Measurements from ENCODE around the gene CFAP46. TPM values are rescaled to one million over a fixed set of nuclear protein-coding genes. Genes with fewer than 3 reads are reported as not detected.
"Not testable (repeated sequence)": the region's sequence is repeated elsewhere in the genome, so short reads cannot be mapped to it uniquely, and the experiment has no call there.

CFAP46 gene
- total RNA-seq, 2 experiments from 2014 or later: not detected

DNA sequence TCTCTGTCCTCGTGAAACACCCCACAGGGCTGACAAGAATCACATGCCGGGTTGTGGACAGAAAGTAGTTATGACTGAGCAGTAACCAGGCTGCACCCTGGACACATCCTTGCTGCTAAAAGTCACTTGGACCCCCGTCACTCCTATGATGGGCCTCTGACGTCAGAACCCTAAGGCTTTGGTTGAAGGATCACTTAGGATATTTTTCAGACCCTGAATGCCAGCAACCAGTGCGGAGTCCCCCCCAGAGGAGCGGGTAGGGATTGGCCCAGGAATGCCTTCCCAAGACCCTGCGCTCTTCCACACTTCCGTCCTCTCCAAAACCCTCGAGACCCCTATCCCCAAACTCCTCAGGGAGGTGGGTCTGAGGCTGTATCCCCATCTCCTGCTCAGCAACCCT is 52.1 kb downstream of the CFAP46 start:
- H3K27ac Mint-ChIP-seq: no peak overlapping the region
- Histone ChIP-seq H3K27me3 (ENCODE audit: control insufficient read depth in 1 of 2, insufficient read depth in 2 of 2, low read length in 2 of 2) (peaks cover 9 to 11% of the 10 kb centered on the region in 2 experiments), H3K9me3 (ENCODE audit: control insufficient read depth in 1 of 2, insufficient read depth in 1 of 2, low read length in 2 of 2) (peaks cover 0 to 19% of the 10 kb centered on the region in 2 experiments), H3K4me1 (ENCODE audit: insufficient read depth, low read length) (no peaks in the 10 kb centered on the region), H3K4me3 (ENCODE audit: low read length) (no peak overlapping the region), H3K36me3 (ENCODE audit: insufficient read depth, low read length) (no peaks in the 10 kb centered on the region), H3K27ac (ENCODE audit: low read depth in 1 of 2, low read length in 2 of 2) (no peak overlapping the region)
- H3K4me1 Mint-ChIP-seq (ENCODE audit: low read depth): no peaks in the 10 kb centered on the region
- H3K36me3 Mint-ChIP-seq (ENCODE audit: low read depth): no peaks in the 10 kb centered on the region
- peaks cover 26% of the 10 kb centered on the region for H3K27me3 Mint-ChIP-seq
- TF ChIP-seq, protein P1, sequence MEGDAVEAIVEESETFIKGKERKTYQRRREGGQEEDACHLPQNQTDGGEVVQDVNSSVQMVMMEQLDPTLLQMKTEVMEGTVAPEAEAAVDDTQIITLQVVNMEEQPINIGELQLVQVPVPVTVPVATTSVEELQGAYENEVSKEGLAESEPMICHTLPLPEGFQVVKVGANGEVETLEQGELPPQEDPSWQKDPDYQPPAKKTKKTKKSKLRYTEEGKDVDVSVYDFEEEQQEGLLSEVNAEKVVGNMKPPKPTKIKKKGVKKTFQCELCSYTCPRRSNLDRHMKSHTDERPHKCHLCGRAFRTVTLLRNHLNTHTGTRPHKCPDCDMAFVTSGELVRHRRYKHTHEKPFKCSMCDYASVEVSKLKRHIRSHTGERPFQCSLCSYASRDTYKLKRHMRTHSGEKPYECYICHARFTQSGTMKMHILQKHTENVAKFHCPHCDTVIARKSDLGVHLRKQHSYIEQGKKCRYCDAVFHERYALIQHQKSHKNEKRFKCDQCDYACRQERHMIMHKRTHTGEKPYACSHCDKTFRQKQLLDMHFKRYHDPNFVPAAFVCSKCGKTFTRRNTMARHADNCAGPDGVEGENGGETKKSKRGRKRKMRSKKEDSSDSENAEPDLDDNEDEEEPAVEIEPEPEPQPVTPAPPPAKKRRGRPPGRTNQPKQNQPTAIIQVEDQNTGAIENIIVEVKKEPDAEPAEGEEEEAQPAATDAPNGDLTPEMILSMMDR (IDR thresholded peaks at IDR 0.05): no peak
- ChIA-PET POLR2A (no interaction called here), CTCF (no interaction called here)
- peak in 1 of 14 experiments; percentile 27 for DNase-seq
- no peak overlapping the region for H3K4me3 Mint-ChIP-seq
- H3K9me3 Mint-ChIP-seq: no peaks in the 10 kb centered on the region
- intact Hi-C loops (cut with DNase I, micrococcal nuclease): no loop called here
- no peak for ATAC-seq (ENCODE audit: poor library complexity)

DNA sequence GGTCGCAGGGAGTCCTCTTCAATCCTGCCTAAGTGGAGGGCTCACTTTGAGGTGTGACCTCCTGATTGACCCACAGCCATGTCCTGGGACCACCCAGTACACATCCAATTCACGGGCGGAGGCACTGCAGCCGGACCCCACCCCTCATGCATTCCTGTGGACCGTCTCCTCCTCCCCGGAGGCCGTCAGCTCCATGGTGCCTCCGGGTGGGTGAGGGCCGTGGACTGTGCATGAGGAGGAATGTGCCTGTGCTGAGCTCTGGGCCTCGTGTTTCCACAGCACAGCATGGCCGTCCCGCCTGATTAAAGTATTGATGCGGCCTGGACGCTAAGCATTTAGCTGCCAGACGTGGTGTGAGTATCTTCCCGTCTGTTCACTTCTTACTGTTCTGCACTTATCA is 52.8 kb downstream of the CFAP46 start:
- Mint-ChIP-seq H3K27ac (no peak overlapping the region), H3K36me3 (ENCODE audit: low read depth) (no peaks in the 10 kb centered on the region), H3K4me3 (no peak overlapping the region), H3K27me3 (peaks cover 26% of the 10 kb centered on the region), H3K4me1 (ENCODE audit: low read depth) (no peaks in the 10 kb centered on the region), H3K9me3 (no peaks in the 10 kb centered on the region)
- ATAC-seq (ENCODE audit: poor library complexity): no peak
- Histone ChIP-seq H3K4me3 (ENCODE audit: low read length) (no peak overlapping the region), H3K9me3 (ENCODE audit: control insufficient read depth in 1 of 2, insufficient read depth in 1 of 2, low read length in 2 of 2) (peaks cover 0 to 19% of the 10 kb centered on the region in 2 experiments), H3K27ac (ENCODE audit: low read depth in 1 of 2, low read length in 2 of 2) (no peak overlapping the region), H3K36me3 (ENCODE audit: insufficient read depth, low read length) (no peaks in the 10 kb centered on the region), H3K27me3 (ENCODE audit: control insufficient read depth in 1 of 2, insufficient read depth in 2 of 2, low read length in 2 of 2) (peaks cover 9 to 11% of the 10 kb centered on the region in 2 experiments), H3K4me1 (ENCODE audit: insufficient read depth, low read length) (no peaks in the 10 kb centered on the region)
- intact Hi-C loops (cut with DNase I, micrococcal nuclease): no loop called here
- ChIA-PET CTCF (no interaction called here), POLR2A (no interaction called here)
- DNase-seq: peak in 1 of 14 experiments; percentile 27
- TF ChIP-seq, protein P1 (IDR thresholded peaks at IDR 0.05): no peak

DNA sequence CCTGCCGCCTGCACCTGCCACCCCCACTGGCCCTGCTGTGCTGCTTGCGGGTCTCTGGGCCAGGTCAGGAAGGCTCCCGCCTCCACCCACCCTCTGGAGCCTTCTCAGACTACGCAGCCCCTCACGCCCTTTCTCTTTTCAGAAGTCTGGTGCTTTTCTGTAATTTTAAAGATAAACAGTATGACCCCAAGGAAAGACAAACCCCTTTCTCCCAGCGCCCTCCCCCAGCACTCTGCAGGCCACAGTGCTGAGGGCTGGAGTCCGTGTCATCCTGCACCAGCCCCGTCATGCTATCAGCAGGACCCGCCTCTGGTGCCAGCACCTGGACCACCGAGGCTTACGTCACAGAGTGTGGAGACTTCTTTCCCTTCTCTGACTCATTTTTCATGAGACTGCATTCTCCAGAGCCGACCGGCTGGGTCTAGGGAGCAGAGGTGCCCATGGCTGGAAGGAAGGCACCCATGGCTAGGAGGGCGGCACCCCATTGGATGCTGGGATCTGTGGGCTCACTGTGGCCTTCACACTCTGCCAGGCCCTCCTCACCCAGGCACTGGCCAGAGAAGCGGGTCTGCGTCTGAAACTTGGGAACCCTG is 53.4 kb downstream of the CFAP46 start:
- intact Hi-C loops (cut with DNase I, micrococcal nuclease): no loop called here
- H3K36me3 Mint-ChIP-seq (ENCODE audit: low read depth): no peaks in the 10 kb centered on the region
- peaks cover 20% of the 10 kb centered on the region for H3K27me3 Mint-ChIP-seq
- H3K36me3 ChIP-seq (ENCODE audit: insufficient read depth, low read length): no peaks in the 10 kb centered on the region
- no peaks in the 10 kb centered on the region for H3K4me1 Mint-ChIP-seq (ENCODE audit: low read depth)
- no peak for ATAC-seq (ENCODE audit: poor library complexity)
- H3K4me3 Mint-ChIP-seq: no peak overlapping the region
- no peak overlapping the region for H3K27ac ChIP-seq (ENCODE audit: low read depth in 1 of 2, low read length in 2 of 2)
- no peak overlapping the region for H3K4me3 ChIP-seq (ENCODE audit: low read length)
- ChIA-PET CTCF (no interaction called here), POLR2A (no interaction called here)
- peaks cover 9 to 11% of the 10 kb centered on the region in 2 experiments for H3K27me3 ChIP-seq (ENCODE audit: control insufficient read depth in 1 of 2, insufficient read depth in 2 of 2, low read length in 2 of 2)
- no peak overlapping the region for H3K27ac Mint-ChIP-seq
- no peaks in the 10 kb centered on the region for H3K9me3 Mint-ChIP-seq
- H3K4me1 ChIP-seq (ENCODE audit: insufficient read depth, low read length): no peaks in the 10 kb centered on the region
- peak in 1 of 14 experiments; percentile 25 for DNase-seq
- TF ChIP-seq, protein P1 (IDR thresholded peaks at IDR 0.05): no peak
- H3K9me3 ChIP-seq (ENCODE audit: control insufficient read depth in 1 of 2, insufficient read depth in 1 of 2, low read length in 2 of 2): peaks cover 0 to 19% of the 10 kb centered on the region in 2 experiments

- H3K4me1 ChIP-seq (ENCODE audit: insufficient read depth, low read length); H3K4me3 Mint-ChIP-seq; H3K27ac ChIP-seq (ENCODE audit: low read depth in 1 of 2, low read length in 2 of 2); ATAC-seq (ENCODE audit: poor library complexity); H3K9me3 Mint-ChIP-seq; H3K36me3 Mint-ChIP-seq (ENCODE audit: low read depth); intact Hi-C loops (cut with DNase I, micrococcal nuclease); H3K36me3 ChIP-seq (ENCODE audit: insufficient read depth, low read length); DNase-seq; H3K4me3 ChIP-seq (ENCODE audit: low read length); CTCF ChIA-PET; H3K27ac Mint-ChIP-seq; POLR2A ChIA-PET; H3K4me1 Mint-ChIP-seq (ENCODE audit: low read depth): not testable (repeated sequence)
- peaks cover 0 to 19% of the 10 kb centered on the region in 2 experiments for H3K9me3 ChIP-seq (ENCODE audit: control insufficient read depth in 1 of 2, insufficient read depth in 1 of 2, low read length in 2 of 2)
- H3K27me3 Mint-ChIP-seq: peaks cover 15% of the 10 kb centered on the region
- peaks cover 9 to 11% of the 10 kb centered on the region in 2 experiments for H3K27me3 ChIP-seq (ENCODE audit: control insufficient read depth in 1 of 2, insufficient read depth in 2 of 2, low read length in 2 of 2)
Measured at GRCh38 chr10:132888446-132888845, 53.9 kb downstream of the CFAP46 start.
